SU-DHL-6 (cell line): Measurements from ENCODE around the gene SAG.

Source experiments
- CTCF ChIP-seq: fragments of 200-600 bp; sonication (generic); IDR thresholded peaks from one replicate; pipeline ENCODE4 v1.5.1; 2017; ENCODE audit warnings: antibody characterized with exemption, mild to moderate bottlenecking, low read length, moderate library complexity; ENCODE audit not compliant: insufficient read depth, poor library complexity, severe bottlenecking
- EZH2phosphoT487 ChIP-seq: fragments of 200-600 bp; sonication (generic), shearing (Covaris generic); conservative IDR thresholded peaks from 2 replicates; pipeline ENCODE4 v1.6.1; 2018; ENCODE audit warnings: mild to moderate bottlenecking, antibody characterized with exemption, low read length, moderate library complexity, mixed read lengths

GRCh38 chr2:233266481-233266880, 41.1 kb upstream of the SAG start:
- TF ChIP-seq CTCF (no peak), EZH2phosphoT487 (no peak)
